ENCODE results near the gene MTG2.

DNA sequence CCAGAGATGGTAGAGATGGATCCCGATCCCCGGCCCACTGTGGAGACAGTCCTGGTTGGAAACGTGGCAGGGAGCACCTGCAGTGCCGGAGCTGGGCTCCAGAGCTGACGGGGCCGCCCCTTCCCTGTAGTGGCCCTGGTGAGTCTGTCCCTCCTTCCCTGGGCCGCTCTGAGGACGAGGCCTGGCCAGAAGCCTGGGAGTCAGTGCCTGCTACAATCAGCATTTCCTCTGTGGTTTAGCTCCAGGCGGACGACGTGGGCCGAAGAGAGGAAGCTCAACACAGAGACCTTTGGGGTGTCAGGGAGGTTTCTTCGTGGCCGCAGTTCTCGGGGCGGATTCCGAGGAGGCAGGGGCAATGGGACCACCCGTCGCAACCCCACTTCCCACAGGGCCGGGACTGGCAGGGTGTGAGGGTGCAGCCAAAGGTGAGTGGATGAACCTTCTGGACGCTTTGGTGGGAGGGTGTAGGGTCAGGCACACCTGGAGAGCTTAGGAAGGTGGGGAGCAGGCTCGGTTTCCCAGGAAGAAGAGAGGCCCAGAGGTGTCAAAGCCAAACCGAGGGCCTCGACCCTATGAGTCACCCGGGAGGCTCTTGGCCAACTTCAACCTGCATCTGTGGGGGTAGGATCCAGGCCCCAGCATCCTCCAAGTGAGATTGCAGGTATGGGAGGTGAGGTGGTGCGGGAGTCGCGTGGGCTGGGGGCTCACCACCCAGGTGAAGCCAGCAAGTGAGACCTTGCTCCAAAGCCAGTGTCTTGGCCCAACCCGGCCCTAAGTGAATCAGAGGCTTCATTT is 49.6 kb upstream of the MTG2 start:
- TF ChIP-seq CTCF (IDR thresholded peaks at IDR 0.05) (no peak), POLR2AphosphoS5 (IDR thresholded peaks at IDR 0.05) (no peak), POLR2A (IDR thresholded peaks at IDR 0.05) (no peak), EP300 (IDR thresholded peaks at IDR 0.05) (no peak)
